ENCODE results near the gene MPDU1. TPM values are rescaled to one million over a fixed set of nuclear protein-coding genes. Genes with fewer than 3 reads are reported as not detected.
"Not testable (repeated sequence)": the region's sequence is repeated elsewhere in the genome, so short reads cannot be mapped to it uniquely, and the experiment has no call there.

Gene MPDU1
- total RNA-seq, 1 donor from 2014 or later = 85.9 TPM

DNA sequence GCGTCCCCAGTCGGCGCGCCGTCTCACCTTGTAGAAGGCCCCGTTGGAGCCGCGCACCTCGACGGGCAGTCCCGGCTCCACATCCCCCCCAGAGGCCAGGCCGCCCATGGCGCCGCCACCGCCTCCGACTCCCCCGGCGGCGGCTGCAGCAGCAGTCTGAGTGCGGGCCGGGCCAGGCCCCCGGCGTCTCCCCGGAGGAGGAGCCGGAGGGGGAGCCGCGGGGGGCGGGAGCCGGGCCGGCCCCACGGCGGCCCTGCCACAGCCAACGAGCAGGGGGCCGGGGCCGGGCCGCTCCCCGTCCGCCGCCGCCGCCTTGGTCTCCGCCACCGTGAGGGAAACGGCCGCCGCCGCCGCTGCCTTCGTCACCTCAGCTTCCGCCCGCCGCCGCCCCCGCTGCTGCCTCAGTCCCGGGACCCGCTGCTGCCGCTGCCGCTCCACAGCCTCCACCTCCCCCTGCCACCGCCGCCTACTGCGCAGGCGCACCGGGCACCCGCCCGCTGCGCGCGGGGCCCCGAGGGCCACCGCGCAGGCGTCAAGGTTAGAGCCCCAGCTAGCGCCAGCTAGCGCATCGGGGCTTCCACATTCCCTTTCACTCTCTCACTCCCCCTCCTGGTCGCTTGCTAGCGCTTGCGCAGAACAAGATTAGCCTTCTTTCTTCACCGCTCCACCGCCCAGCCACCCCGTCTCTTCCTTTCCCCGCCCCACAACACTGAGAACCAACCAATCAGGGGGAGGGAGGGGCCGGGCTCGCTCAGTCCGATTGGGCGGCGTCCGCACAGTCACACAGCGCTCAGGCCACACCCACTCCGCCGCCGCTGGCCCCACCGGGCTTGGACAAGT is 31.0 kb downstream of the MPDU1 start, which contains the start of gene FXR2:
Gene FXR2, minus strand, starts transcription at position 473 of the 840 bp plus-strand sequence. Its CDS starts 365 bp downstream, at position 108.
- DNase-seq (ENCODE audit: low read depth) = peak; percentile 98

DNA sequence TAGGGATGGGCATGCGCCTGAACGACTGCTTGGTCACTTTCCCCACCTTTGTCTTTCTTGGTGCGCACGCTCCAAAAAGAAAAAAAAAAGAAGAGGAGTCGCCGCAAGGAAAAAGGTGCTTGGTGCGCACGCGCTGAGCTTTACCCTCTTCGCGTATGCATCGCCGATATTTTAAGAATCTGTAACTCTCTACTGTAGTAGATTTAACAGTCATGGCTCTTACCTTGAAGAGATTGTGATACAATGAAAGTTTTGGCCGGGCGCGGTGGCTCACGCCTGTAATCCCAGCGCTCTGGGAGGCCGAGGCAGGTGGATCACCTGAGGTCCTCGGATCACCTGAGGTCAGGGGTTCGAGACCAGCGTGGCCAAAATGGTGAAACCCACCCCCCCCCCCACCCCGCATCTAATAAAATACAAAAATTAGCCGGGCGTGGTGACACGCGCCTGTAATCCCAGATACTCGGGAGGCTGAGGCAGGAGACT is 31.7 kb downstream of the MPDU1 start:
- DNase-seq (ENCODE audit: low read depth) = no peak

DNA sequence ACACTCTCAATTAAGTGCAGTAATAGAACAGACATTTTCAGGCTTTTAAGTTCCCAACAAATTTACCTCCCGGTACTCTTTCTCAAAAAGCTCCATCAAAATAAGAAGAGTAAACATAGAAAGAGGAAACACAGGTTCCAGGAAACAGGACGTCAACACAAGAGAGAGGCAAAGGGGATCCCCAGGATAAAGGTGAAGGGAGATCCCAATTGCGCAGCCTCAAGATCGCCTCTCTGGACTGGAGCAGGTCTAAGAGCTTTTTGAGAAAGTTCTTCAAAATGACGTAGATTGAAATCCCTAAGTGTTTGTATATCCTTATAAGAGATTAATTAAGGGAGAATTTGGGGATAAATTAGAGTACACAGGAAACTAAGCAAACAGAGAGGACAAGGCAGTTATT is 35.0 kb downstream of the MPDU1 start:
- no peak for DNase-seq (ENCODE audit: low read depth)

DNA sequence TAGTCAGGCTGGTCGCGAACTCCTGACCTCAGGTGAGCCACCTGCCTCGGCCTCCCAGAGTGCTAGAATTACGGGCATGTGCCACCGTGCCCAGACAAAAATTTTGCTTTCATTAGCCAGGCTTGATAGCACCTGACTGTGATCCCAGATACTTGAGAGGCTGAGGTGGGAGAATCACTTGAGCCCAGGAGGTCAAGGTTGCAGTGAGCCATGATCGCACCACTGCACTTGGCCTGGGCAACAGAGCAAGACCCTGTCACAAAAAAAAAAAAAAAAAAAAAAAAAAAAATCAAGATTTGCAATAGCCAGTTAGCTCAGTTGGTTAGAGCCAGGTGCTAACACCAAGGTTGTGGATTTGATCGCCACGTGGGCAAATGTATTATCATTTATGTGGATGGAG is 37.2 kb downstream of the MPDU1 start:
- DNase-seq (ENCODE audit: low read depth) = no peak

DNA sequence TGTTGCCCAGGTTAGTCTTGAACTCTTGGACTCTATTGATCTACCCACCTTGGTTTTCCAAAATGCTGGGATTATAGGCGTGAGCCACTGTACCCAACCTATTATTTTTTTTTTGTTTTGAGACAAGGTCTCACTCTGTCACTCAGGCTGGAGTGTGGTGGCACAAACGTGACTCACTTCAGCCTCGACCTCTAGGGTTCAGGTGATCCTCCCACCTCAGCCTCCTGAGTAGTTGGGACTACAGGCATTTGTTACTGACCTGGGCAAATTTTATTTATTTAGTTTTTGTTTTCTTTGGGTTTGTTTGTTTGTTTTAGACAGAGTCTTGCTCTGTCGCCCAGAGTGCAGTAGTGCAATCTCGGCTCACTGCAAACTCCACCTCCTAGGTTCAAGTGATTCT is 40.0 kb downstream of the MPDU1 start:
- DNase-seq (ENCODE audit: low read depth) = no peak

DNA sequence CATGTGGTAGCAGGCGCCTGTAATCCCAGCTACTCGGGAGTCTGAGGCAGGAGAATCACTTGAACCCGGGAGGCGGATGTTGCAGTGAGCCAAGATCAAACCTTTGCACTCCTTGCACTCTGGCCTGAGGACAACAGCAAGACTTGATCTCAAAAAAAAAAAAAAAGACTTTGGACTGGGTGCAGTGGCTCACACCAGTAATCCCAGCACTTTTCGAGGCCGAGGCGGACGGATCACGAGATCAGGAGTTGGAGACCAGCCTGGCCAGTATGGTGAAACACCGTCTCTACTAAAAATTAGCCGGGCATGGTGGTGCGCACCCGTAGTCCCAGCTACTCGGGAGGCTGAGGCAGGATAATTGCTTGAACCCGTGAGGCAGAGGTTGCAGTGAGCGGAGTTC is 42.1 kb downstream of the MPDU1 start:
- DNase-seq (ENCODE audit: low read depth) = not testable (repeated sequence)

DNA sequence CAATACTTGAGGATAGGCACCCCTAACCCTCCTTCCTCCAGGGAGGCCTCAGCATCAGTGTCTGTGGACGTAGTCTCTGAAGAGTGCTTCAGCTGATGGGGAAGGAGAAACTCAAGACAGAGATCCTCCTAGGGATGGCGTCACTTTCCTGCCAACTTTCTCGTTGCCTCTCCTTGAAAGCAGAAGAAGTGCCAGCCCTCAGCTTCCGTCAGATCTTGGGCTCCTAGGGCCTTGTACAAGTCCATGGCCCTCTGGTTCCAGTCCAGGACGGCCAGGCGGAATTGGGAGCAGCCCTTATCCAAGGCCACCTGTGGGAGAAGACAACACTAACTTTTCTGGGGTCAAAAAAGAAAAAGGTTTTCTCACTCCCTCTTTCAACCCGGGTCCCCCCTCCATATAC is 42.7 kb downstream of the MPDU1 start:
- DNase-seq (ENCODE audit: low read depth) = no peak

DNA sequence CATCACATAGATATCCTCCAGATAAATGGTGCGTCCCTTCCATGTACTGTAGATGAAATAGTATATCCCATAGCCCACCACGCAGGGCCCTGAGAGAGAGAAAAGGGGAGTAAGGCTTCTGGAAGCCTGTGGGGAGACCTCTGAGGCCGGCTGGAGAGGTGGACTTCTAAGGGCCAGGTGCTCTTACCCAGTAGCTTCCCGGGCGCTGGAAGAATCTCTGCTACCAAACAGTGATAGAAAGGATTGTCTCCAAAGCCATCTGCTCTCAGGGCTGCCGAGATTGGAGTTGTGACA is 43.3 kb downstream of the MPDU1 start:
- DNase-seq (ENCODE audit: low read depth) = no peak

DNA sequence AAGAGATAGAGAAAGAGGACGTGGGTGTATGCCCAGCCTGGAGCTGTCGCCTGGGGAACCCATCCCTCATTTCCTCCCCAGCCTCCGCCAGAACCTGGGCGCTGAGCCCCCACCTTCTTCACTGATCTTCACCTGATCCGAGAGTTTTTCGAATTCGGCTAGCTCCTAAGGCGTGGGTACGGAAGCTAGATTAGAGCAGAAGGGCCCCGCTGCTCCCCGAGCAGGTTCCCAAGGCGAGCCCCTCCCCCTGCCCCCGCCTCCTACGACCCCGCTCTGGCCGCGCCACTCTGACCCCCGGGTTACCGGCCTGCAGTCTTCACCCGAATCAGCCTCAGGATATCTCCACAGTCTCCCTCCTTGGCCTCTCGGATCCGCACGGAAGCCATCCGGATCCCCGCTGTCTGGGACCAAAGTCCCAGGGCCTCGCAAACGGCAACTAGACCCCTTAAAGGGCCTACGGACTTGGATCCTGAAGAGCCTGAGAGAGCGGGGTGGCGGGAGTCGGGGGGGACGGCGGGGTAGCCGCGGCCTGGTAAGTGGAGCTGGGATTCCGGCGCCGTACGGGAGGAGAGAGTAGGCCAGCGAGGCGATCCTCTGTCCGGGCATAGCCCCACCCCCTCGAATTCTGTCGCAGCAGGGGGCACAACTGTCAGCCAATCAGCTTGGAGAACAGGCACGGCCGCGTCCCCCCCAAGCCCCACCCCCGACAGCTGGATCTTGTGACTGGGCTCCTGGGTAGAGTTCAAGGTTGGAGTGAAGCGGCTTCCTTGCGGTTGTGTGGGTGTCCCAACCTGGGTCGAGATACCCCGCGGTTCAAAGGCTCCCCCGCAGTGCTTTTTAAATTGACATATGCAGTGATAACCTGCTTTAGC is 43.8 kb downstream of the MPDU1 start, which contains the start of gene SAT2:
Gene SAT2, minus strand, starts transcription at position 572 of the 872 bp plus-strand sequence. Its CDS starts 186 bp downstream, at position 386.
- peak; percentile 85 for DNase-seq (ENCODE audit: low read depth)

DNA sequence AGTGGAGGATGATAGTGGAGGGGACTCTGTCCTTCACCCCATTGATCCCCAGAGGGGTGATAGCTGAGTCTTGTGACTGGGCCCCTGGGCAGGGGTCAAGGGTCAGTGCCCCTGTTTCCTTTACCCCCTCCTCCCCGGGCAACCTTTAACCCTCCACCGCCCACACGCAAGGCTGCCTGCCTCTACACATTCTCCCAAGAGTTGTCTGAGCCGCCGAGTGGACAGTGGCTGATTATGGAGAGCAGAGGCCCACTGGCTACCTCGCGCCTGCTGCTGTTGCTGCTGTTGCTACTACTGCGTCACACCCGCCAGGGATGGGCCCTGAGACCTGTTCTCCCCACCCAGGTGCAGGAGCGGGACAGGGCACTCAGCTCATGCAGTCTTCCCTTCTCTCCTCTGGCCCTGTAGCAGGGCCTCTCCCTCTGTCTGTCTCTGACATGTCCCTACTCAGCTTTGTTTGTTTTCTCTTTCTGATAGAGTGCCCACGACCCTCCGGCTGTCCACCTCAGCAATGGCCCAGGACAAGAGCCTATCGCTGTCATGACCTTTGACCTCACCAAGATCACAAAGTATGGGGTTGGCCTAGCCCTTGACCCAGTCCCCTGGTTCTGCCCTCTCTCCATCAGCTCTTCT is 46.4 kb downstream of the MPDU1 start, which contains the start of gene SHBG:
Gene SHBG, plus strand, starts transcription at position 197 of the 633 bp plus-strand sequence. Its CDS starts 38 bp downstream, at position 235.
- DNase-seq (ENCODE audit: low read depth) = no peak

DNA sequence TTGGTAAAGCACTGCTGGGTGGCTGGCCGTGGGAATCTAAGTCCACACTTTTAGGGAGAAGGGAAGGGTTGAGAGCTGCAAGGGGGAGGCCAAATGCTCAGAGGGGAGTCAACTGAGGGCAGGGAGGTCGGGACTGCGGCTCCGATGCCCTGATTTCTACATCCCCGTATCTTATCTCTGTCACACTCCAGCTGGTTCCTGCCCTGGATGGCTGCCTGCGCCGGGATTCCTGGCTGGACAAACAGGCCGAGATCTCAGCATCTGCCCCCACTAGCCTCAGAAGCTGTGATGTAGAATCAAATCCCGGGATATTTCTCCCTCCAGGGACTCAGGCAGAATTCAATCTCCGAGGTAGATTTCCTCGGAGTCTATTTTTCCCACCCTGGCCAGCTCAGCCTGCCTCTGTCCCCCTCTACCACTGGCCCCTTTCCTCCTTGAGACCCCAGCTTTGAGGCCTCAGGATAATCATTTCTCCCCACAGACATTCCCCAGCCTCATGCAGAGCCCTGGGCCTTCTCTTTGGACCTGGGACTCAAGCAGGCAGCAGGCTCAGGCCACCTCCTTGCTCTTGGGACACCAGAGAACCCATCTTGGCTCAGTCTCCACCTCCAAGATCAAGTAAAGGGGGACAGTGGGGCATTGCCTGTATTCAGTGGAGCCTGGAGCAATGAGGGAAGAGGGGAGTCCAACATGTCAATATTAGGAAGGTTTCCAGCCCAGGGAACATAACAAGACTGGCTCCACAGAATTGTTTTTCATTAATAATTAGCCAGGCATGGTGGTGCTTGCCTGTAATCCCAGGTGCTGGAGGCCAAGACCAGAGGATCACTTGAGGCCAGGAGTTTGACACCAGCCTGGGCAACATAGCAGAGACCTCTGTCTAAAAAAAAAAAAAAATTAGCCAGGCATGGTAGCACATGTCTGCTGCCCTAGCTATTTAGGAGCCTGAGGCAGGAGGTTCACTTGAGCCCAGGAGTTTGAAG is 48.0 kb downstream of the MPDU1 start:
- no peak for DNase-seq (ENCODE audit: low read depth)

DNA sequence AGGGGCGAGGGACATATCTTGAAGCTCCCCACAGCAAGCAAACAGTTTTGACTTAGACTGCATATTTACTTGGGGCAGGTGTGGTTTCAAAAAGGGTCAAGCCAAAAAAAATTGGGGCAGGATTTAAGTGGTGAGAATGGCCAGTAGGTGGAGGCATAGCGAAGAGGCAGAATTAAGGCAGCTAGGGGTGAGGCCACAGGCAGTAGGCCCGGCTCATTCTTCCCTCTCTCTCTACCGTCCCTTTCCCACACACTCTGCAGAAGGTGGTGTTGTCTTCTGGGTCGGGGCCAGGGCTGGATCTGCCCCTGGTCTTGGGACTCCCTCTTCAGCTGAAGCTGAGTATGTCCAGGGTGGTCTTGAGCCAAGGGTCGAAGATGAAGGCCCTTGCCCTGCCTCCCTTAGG is 48.8 kb downstream of the MPDU1 start:
- DNase-seq (ENCODE audit: low read depth) = peak; percentile 47

DNA sequence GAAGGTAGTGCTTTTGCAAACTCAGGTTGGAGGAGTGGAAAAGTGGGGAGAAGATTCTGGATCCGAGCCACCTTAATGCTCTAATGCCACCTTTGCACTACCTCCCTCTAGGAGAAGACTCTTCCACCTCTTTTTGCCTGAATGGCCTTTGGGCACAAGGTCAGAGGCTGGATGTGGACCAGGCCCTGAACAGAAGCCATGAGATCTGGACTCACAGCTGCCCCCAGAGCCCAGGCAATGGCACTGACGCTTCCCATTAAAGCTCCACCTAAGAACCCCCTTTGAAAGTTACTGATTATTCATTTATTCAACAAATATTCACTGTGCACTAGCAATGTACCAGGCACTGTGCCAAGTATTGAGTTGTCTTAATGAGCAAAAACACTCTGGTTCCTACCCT is 49.4 kb downstream of the MPDU1 start:
- DNase-seq (ENCODE audit: low read depth) = no peak

DNA sequence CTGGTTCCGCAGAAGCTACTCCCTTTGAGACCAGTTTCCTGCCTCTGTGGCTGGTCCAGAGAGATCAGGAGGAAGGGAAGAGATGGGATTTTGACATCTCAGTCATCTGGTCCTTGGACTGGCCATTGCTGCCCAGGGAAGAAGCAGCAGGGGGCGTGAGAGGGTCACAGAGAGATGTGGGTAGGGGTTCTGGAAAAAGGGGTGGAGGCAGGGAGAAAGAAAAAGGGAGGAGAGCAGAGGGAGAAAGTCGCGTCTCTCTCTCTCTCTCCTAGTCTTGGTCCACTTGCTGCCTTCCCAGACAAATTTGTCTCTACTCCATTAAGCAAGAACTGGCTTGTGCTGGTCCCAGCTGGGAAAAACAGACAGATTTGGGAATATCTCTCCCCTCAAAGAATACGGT is 50.7 kb downstream of the MPDU1 start:
- DNase-seq (ENCODE audit: low read depth) = peak; percentile 26

DNA sequence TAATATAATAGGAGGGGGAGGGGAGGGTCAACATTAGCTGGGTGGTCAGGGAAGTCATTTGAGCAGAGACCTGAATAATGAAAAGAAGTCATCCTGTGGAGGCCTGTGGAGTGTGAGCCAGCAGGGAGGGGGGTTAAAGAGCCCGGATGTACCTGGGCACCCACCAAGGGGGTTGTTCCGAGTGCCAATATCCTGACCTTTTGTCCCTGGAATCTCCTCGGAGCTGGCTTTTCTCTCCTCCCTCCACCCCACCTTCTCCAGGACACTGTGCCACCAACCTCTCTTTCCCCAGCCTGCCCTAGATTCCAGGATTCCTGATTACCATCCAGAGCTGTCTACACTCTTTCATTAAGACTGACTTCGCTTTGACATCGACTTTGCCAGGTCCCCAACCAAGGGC is 52.5 kb downstream of the MPDU1 start:
- no peak for DNase-seq (ENCODE audit: low read depth)

Other genes starting within 250 kb of the MPDU1 start
- 0.20 and 65.5 TPM in 2 replicates for gene ACAP1, start 247.3 kb upstream of the MPDU1 start, total RNA-seq
- gene KCTD11, start 231.7 kb upstream of the MPDU1 start, total RNA-seq = 10.4 and 13.7 TPM in 2 replicates
- not detected in 2 replicates for gene TMEM95, start 228.7 kb upstream of the MPDU1 start, total RNA-seq
- 3.6 and 8.0 TPM in 2 replicates for gene TNK1, start 202.8 kb upstream of the MPDU1 start, total RNA-seq
- gene PLSCR3, start 189.3 kb upstream of the MPDU1 start, total RNA-seq = 20.0 and 71.0 TPM in 2 replicates
- gene TMEM256, start 179.8 kb upstream of the MPDU1 start, total RNA-seq = 35.9 and 143 TPM in 2 replicates
- gene NLGN2, start 176.0 kb upstream of the MPDU1 start, total RNA-seq = 2.6 and 17.1 TPM in 2 replicates
- not detected in 2 replicates for gene SPEM1, start 163.5 kb upstream of the MPDU1 start, total RNA-seq
- gene SPEM2, start 158.2 kb upstream of the MPDU1 start, total RNA-seq = not detected in 2 replicates
- not detected in 2 replicates for gene SPEM3, start 155.0 kb upstream of the MPDU1 start, total RNA-seq
- 16.9 and 33.0 TPM in 2 replicates for gene TMEM102, start 148.4 kb upstream of the MPDU1 start, total RNA-seq
- gene FGF11, start 144.3 kb upstream of the MPDU1 start, total RNA-seq = 3.3 and 10.7 TPM in 2 replicates
- gene CHRNB1, start 138.8 kb upstream of the MPDU1 start, total RNA-seq = 15.3 and 26.0 TPM in 2 replicates
- gene ZBTB4, start 104.2 kb upstream of the MPDU1 start, total RNA-seq = 14.8 and 39.2 TPM in 2 replicates
- gene SLC35G6, start 102.4 kb upstream of the MPDU1 start, total RNA-seq = not detected in 2 replicates
- gene POLR2A, start 99.5 kb upstream of the MPDU1 start, total RNA-seq = 57.3 and 169 TPM in 2 replicates
- gene TNFSF12, start 34.8 kb upstream of the MPDU1 start, total RNA-seq = 4.2 and 15.5 TPM in 2 replicates
- 22.1 and 31.9 TPM in 2 replicates for gene TNFSF13, start 25.1 kb upstream of the MPDU1 start, total RNA-seq
- gene SENP3, start 21.9 kb upstream of the MPDU1 start, total RNA-seq = 61.4 and 101 TPM in 2 replicates
- 4.2 and 7.6 TPM in 2 replicates for gene CD68, start 4.2 kb upstream of the MPDU1 start, total RNA-seq
- 0.60 and 2.4 TPM in 2 replicates for gene SOX15, start 6.2 kb downstream of the MPDU1 start, total RNA-seq
- gene FXR2, start 31.0 kb downstream of the MPDU1 start, total RNA-seq = 35.0 and 64.4 TPM in 2 replicates
- gene SAT2, start 44.0 kb downstream of the MPDU1 start, total RNA-seq = 16.8 and 29.6 TPM in 2 replicates
- 0.25 TPM in 1 of 2 replicates, not detected in the other for gene SHBG, start 46.3 kb downstream of the MPDU1 start, total RNA-seq
- gene ATP1B2, start 67.1 kb downstream of the MPDU1 start, total RNA-seq = 0.30 TPM in 1 of 2 replicates, not detected in the other
- 29.3 and 53.8 TPM in 2 replicates for gene TP53, start 103.6 kb downstream of the MPDU1 start, total RNA-seq
- gene WRAP53, start 104.6 kb downstream of the MPDU1 start, total RNA-seq = 6.2 and 9.2 TPM in 2 replicates
- gene EFNB3, start 121.3 kb downstream of the MPDU1 start, total RNA-seq = 0.69 and 2.9 TPM in 2 replicates
- gene DNAH2, start 133.9 kb downstream of the MPDU1 start, total RNA-seq = 0.15 TPM in 1 of 2 replicates, not detected in the other